ENCODE results near the gene PC.

The PC gene

GRCh38 chr11:66854231-66854661, 103.9 kb downstream of the PC start:
- DNase-seq (ENCODE audit: low read depth): no peak

DNA sequence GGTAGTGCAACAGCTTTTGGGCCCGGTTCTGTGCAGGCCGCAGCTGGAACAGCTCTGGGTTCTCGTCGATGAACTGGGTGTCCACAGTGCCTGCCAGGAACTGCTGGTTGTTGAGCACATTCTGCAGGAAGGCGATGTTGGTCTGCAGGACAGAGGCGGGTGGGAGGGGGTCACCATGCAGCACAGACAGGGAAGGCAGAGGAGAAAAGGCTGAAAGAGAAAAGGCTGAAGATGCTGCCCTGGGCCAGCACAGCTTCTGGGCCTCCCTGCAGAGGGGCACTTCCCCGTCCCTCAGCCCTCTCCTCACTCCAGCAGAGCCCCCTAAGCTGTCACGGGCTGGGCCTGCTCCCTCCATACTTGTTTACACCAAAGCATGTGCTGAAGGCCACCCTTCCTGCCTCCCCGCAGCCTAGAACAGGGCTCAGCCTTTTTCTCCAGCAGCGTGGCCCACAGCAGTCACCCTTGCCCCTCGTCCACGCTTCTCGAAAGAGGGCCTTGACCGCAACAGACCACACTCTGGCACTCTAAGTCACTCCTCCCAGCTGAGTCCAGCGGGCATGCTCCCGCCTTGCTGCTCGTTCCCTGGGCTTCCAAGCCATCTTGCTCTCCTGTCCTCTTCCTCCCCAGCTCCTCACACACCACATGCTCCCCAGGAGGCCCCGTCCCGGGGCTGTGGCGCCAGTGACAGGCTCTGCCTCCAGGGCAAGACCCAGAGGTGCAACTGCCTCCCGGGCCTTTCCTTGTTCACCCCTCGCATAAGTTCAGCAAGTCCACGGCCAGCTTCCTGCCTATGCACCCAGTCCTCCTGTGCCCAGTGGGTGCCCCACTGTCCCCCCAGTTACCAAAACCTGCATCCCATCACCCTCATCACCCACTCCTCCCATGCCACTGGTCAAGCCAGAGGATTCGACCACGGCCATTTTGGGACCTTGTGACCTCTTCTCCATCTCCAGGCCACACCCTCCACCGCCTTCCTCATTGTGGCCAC, 104.6 kb downstream of the PC start:
- no peak for DNase-seq (ENCODE audit: low read depth)

GRCh38 chr11:66852466-66853241, 105.5 kb downstream of the PC start:
- DNase-seq (ENCODE audit: low read depth): no peak

- DNase-seq (ENCODE audit: low read depth): no peak
Observed at GRCh38 chr11:66851698-66852465, 106.3 kb downstream of the PC start.

GRCh38 chr11:66851239-66851596, 107.0 kb downstream of the PC start:
- DNase-seq (ENCODE audit: low read depth): no peak

- no peak for DNase-seq (ENCODE audit: low read depth)
Observed at GRCh38 chr11:66850588-66851238, 107.5 kb downstream of the PC start.

DNA sequence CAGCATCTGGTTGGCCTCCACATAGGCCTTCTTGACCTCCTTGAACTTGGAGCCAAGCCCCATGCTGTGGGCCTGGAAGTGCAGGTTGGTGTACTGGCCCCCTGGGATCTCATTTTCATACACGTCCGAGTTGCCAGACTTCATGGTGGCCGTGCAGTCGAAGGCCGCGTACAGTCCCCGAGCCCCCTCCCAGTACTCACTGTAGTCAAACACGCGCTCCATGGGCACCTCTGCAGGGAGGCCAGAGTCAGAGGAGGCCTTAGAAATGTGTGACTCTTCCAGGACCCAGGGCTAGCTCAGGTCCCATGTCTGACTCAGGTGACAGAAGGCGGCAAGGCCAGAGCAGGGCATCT, 108.0 kb downstream of the PC start:
- no peak for DNase-seq (ENCODE audit: low read depth)

DNA sequence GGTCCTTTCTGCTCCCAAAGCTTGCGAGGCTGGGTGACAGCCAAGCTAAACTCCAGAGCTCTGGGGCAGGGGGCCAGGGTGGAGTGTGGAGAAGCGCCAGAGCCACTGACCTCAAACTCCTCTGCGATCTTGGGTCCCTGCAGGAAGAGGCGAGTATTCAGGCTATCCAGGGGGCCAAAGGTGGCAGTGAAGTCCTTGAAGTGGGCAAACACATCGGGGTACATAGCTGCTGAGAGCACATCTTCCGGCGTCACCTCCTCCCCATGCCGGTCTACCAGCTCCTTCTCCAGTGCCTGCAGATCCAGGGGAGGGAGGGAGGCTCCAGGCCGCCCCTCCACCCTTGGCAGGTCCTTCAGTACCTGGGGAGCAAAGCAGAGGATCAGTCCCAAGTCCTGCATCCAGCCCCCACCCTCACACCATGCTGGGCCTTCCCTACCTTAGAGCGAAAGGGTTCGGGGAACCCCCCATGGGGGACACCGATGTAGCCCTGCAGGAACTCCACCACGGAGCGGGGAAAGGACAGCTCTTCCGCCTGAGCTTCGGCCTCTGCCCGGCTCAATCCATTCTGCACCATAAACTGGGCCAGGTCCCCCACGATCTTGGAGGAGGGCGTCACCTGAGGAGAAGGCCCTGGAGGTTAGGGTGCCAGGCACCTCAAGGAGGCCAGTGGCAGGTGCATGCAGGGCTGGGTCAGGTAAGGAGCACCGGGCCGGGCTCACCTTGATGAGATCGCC, 108.5 kb downstream of the PC start:
- no peak for DNase-seq (ENCODE audit: low read depth)

DNA sequence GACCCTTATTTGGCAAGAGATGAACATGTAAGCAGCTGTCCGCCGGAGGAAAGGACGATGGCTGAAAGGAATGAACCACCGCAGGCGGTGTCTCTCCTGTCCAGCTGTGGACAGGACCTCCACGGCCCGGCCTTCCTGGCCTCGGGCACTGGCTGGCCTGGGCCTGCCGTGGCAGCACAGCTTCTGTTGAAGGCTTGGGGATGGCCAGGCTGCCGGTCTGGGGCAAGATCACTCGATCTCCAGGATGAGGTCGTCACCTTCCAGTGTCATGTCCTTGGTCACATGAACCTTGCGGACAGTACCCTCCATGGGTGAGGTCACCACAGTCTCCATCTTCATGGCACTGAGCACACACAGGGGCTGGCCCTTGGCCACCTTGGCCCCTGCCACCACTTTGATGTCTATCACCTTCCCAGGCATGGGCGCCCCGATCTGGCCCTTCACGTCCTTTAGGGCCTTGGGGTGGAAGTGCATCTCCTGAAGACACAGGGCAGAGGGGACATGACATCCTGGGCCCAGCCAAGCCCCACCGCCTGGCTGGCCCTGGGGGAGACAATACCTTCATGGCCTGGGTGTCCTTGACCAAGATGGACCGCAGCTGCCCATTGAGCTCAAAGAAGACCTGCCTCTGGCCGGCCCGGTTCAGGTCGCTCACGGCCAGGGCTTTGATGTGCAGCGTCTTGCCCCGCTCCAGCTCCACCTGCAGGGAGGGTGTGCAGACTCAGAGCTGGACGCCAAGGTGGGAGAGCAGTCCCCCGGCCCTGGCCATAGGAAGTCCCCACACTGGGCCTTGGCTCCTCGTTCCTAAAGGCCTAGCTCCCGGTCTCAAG, 109.3 kb downstream of the PC start:
- no peak for DNase-seq (ENCODE audit: low read depth)

GRCh38 chr11:66847461-66848232, 110.5 kb downstream of the PC start:
- no peak for DNase-seq (ENCODE audit: low read depth)

DNA sequence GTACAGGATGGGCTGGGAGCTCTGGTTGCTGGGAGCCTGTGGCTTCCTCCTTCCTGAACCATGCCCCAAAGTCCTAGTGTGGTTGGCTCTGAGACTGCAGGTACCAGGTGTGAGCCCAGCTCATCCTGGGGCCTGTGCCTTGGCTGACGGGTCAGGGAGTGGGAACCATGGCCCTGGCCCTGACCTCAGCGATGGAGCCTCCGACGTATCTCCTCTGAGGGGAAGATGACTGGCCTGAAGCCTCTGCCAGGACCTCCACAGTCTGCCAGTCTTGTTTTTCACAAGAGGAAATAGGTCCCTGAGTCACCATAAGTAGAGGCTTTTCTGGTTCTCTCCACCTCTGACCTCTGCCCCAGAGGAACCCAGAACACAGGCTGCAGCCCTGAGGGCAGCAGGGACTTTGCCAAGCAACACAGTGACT, 111.5 kb downstream of the PC start:
- no peak for DNase-seq (ENCODE audit: low read depth)

- DNase-seq (ENCODE audit: low read depth): no peak
Observed at GRCh38 chr11:66845876-66846212, 112.3 kb downstream of the PC start.

- no peak for DNase-seq (ENCODE audit: low read depth)
Observed at GRCh38 chr11:66845143-66845875, 112.9 kb downstream of the PC start.

DNA sequence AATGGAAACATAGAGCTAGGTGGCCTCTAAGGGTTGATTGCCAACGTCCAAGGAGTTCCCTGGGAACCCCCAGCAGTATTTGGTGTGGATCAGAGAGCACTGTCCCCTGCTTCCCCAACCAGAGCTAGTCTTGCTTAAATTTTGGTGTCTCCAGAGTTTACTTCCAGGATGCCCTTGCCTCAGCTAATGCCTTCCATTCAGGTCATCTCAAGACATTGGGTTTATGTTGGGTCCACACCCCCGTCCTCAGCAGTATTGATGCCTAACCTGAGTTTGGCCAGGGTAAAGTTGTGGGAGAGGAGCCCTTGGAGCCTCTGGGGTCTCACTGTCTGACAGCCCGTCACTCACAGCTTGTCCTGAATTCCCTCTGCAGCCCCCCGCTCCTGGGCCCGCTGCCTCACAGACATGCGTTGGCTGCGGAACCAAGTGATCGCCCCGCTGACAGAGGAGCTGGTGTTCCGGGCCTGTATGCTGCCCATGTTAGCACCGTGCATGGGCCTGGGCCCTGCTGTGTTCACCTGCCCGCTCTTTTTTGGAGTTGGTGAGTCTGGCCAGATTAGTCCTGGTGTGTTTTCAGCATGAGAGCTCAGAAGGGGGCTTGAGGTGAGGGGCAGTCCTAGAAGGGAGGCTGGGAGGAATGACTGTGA, 113.6 kb downstream of the PC start:
- DNase-seq (ENCODE audit: low read depth): no peak

DNA sequence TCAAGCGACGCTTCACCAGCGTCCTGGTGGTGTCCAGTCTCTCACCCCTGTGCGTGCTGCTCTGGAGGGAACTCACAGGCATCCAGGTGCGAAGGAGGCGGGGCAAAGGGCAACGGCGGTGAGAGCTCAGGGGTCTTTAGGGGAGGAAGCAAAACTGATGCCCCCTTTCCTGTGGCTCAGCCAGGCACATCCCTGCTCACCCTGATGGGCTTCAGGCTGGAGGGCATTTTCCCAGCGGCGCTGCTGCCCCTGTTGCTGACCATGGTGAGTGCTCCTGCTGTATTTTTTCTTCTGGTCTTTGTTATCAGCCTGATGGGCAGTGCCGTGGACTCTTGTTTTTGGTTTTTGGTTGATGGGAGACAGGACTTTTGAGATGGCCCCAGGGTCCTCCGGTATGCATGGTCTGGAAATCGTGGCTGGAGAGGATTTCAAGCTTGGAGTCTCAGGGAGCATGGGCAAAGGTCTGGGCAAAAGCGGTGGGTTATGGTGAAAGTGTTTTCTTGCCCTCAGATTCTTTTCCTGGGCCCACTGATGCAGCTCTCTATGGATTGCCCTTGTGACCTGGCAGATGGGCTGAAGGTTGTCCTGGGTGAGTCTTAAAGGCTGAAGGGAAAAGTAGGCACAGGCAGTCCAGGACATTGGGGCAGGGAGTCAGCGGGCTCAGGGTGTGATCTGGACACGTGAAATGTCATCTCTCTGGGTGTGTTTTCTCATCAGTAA, 114.2 kb downstream of the PC start:
- no peak for DNase-seq (ENCODE audit: low read depth)

- DNase-seq (ENCODE audit: low read depth): peak; percentile 78
Observed at GRCh38 chr11:66842896-66843775, 115.0 kb downstream of the PC start, which contains the start of gene RCE1. Gene RCE1, plus strand, starts transcription at chr11:66843441. Its CDS starts 15 bp downstream, at chr11:66843456.

GRCh38 chr11:66842501-66842895, 115.7 kb downstream of the PC start:
- DNase-seq (ENCODE audit: low read depth): no peak

Data from stimulated activated CD8-positive, alpha-beta memory T cell treated with anti-CD3 and anti-CD28 coated beads, Interleukin-7, amount 100 ng/mL, for 24 hours (primary cell).